ENCODE data around the gene DNAI1.
A peak's percentile ranks its signal among the peaks of the same experiment; 100 is the strongest.

Gene DNAI1

GRCh38 chr9:34546834-34547827 is 88.5 kb downstream of the DNAI1 start:
- peak; percentile 71 for DNase-seq

GRCh38 chr9:34547960-34548611 is 89.5 kb downstream of the DNAI1 start:
- peak; percentile 64 for DNase-seq

GRCh38 chr9:34549407-34549732 is 90.8 kb downstream of the DNAI1 start:
- no peak for DNase-seq

GRCh38 chr9:34550016-34550680 is 91.5 kb downstream of the DNAI1 start:
- no peak for DNase-seq

- no peak for DNase-seq
These were observed 92.2 kb downstream of the DNAI1 start for GRCh38 chr9:34550681-34551270.

- no peak for DNase-seq
These were observed 93.4 kb downstream of the DNAI1 start for GRCh38 chr9:34551751-34552605.

- no peak for DNase-seq
These were observed 94.0 kb downstream of the DNAI1 start for GRCh38 chr9:34552606-34552981.

GRCh38 chr9:34552986-34553385 is 94.4 kb downstream of the DNAI1 start:
- DNase-seq, result no peak

GRCh38 chr9:34553511-34554021 is 95.0 kb downstream of the DNAI1 start:
- DNase-seq, result no peak

GRCh38 chr9:34554211-34555001 is 95.8 kb downstream of the DNAI1 start:
- peak; percentile 51 for DNase-seq

GRCh38 chr9:34555002-34555348 is 96.4 kb downstream of the DNAI1 start:
- DNase-seq, result peak; percentile 47

GRCh38 chr9:34555500-34555899 is 96.9 kb downstream of the DNAI1 start:
- DNase-seq, result no peak

GRCh38 chr9:34555936-34556525 is 97.4 kb downstream of the DNAI1 start:
- DNase-seq, result no peak

- DNase-seq, result no peak
These were observed 98.3 kb downstream of the DNAI1 start for GRCh38 chr9:34556949-34557348.

GRCh38 chr9:34557426-34558321 is 99.1 kb downstream of the DNAI1 start:
- DNase-seq, result no peak

- no peak for DNase-seq
These were observed 99.8 kb downstream of the DNAI1 start for GRCh38 chr9:34558364-34558763.

GRCh38 chr9:34558919-34559623 is 100.5 kb downstream of the DNAI1 start:
- DNase-seq, result peak; percentile 91

- DNase-seq, result no peak
These were observed 101.2 kb downstream of the DNAI1 start for GRCh38 chr9:34559624-34560455.

All from NCI-H146 (cell line).